ENCODE measurements around the gene DPM1.

The DPM1 gene
- total RNA-seq = 64.1 to 75.4 (median 66.5) reads per million in 3 donors

- DNase-seq = peak; percentile 76 to 88 (median 78)
- Histone ChIP-seq H3K4me1 (ENCODE audit: control insufficient read depth, insufficient read depth, low read length, poor library complexity, severe bottlenecking) (peaks cover 18% of the 10 kb centered on the region), H3K36me3 (ENCODE audit: control insufficient read depth, insufficient read depth, low read length) (peaks cover 16% of the 10 kb centered on the region), H3K9me3 (ENCODE audit: control insufficient read depth, low read length) (no peaks in the 10 kb centered on the region), H3K27ac (ENCODE audit: insufficient read depth, low read length, poor library complexity, severe bottlenecking) (peak within 1 kb of the TSS; percentile 97), H3K27me3 (replicated peaks; ENCODE audit: control insufficient read depth, insufficient read depth, low read length, poor library complexity, severe bottlenecking) (no peaks in the 10 kb centered on the region), H3K4me3 (ENCODE audit: insufficient read depth, low read depth, low read length, poor library complexity, severe bottlenecking) (peak within 1 kb of the TSS; percentile 83)
These were observed at the start of gene DPM1 for GRCh38 chr20:50957798-50958614. TSS of gene DPM1 (minus strand) at chr20:50958532. CDS start at chr20:50958523, 9 bp downstream.

DNA sequence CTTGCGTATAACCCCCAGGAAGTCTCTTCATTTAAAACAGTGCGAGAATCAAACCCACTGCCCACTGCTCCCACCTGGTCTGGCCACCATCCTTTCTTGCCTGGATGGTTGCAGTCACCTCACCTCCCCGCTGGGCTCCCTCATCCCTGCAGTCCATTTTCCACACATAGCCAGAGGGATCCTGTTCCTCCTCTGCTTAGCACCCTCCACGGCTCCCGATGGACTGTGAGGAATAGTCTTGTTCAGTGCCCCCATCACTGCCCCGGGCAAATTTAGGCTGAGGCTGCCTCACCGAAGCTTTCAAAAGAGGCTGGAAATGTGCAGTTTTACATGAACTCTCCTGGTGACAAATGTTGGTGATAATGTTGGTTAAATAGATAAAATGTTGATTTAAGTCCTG lies 46.9 kb upstream of the DPM1 start:
- no peak overlapping the region for H3K4me3 ChIP-seq (ENCODE audit: insufficient read depth, low read depth, low read length, poor library complexity, severe bottlenecking)
- H3K9me3 ChIP-seq (ENCODE audit: control insufficient read depth, low read length) = no peaks in the 10 kb centered on the region
- H3K27me3 ChIP-seq (replicated peaks; ENCODE audit: control insufficient read depth, insufficient read depth, low read length, poor library complexity, severe bottlenecking) = peaks cover 4% of the 10 kb centered on the region
- no peaks in the 10 kb centered on the region for H3K4me1 ChIP-seq (ENCODE audit: control insufficient read depth, insufficient read depth, low read length, poor library complexity, severe bottlenecking)
- DNase-seq = no peak
- no peak overlapping the region for H3K27ac ChIP-seq (ENCODE audit: insufficient read depth, low read length, poor library complexity, severe bottlenecking)
- no peaks in the 10 kb centered on the region for H3K36me3 ChIP-seq (ENCODE audit: control insufficient read depth, insufficient read depth, low read length)

GRCh38 chr20:51004781-51005180 lies 46.4 kb upstream of the DPM1 start:
- Histone ChIP-seq H3K27me3 (replicated peaks; ENCODE audit: control insufficient read depth, insufficient read depth, low read length, poor library complexity, severe bottlenecking) (peaks cover 4% of the 10 kb centered on the region), H3K9me3 (ENCODE audit: control insufficient read depth, low read length) (no peaks in the 10 kb centered on the region), H3K4me1 (ENCODE audit: control insufficient read depth, insufficient read depth, low read length, poor library complexity, severe bottlenecking) (no peaks in the 10 kb centered on the region), H3K4me3 (ENCODE audit: insufficient read depth, low read depth, low read length, poor library complexity, severe bottlenecking) (no peak overlapping the region), H3K27ac (ENCODE audit: insufficient read depth, low read length, poor library complexity, severe bottlenecking) (no peak overlapping the region), H3K36me3 (ENCODE audit: control insufficient read depth, insufficient read depth, low read length) (no peaks in the 10 kb centered on the region)
- DNase-seq = no peak

DNA sequence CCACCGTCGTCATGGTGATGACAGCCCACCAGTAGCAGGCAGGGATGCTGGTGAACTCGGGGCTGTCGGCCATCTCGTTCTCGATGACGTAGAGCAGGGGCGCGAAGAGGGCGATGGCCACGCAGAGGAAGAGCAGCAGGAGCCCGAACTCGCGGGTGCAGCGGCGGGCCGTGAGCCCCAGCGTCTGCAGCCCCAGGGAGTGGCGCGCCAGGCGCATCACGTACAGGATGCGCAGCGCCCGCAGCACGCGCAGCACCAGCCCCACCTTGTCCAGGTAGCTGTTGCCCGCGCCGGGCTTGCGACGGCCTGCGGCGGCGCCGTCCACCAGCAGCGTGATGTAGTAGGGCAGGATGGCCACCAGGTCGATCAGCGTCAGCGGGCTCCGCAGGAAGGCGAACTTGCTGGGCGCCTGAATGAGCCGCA lies 46.0 kb upstream of the DPM1 start:
- H3K4me3 ChIP-seq (ENCODE audit: insufficient read depth, low read depth, low read length, poor library complexity, severe bottlenecking) = no peak overlapping the region
- H3K27ac ChIP-seq (ENCODE audit: insufficient read depth, low read length, poor library complexity, severe bottlenecking) = no peak overlapping the region
- H3K9me3 ChIP-seq (ENCODE audit: control insufficient read depth, low read length) = no peaks in the 10 kb centered on the region
- no peaks in the 10 kb centered on the region for H3K36me3 ChIP-seq (ENCODE audit: control insufficient read depth, insufficient read depth, low read length)
- DNase-seq = no peak
- peaks cover 4% of the 10 kb centered on the region for H3K27me3 ChIP-seq (replicated peaks; ENCODE audit: control insufficient read depth, insufficient read depth, low read length, poor library complexity, severe bottlenecking)
- H3K4me1 ChIP-seq (ENCODE audit: control insufficient read depth, insufficient read depth, low read length, poor library complexity, severe bottlenecking) = no peaks in the 10 kb centered on the region

DNA sequence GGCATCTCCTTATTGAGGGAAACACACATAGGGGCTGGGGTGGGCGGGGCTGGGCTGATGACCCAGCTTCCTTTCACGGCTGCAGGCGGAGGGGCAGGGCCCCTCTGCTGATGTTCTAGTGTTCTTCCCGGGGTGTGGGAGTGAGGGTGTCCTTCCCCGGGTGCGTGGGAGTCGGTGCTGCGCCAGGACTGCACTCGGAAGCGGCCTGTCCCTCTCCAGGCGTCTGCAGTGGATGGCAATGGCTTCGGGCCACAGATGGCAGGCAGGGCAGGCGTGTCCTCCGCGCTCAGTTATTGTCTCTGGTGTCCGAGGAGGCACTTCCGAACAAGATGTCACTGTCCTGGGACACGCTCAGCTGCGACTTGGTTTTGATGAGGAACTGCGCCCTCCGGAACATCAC lies 45.4 kb upstream of the DPM1 start:
- no peak overlapping the region for H3K4me3 ChIP-seq (ENCODE audit: insufficient read depth, low read depth, low read length, poor library complexity, severe bottlenecking)
- DNase-seq = no peak
- H3K27me3 ChIP-seq (replicated peaks; ENCODE audit: control insufficient read depth, insufficient read depth, low read length, poor library complexity, severe bottlenecking) = peaks cover 4% of the 10 kb centered on the region
- H3K27ac ChIP-seq (ENCODE audit: insufficient read depth, low read length, poor library complexity, severe bottlenecking) = no peak overlapping the region
- no peaks in the 10 kb centered on the region for H3K9me3 ChIP-seq (ENCODE audit: control insufficient read depth, low read length)
- no peaks in the 10 kb centered on the region for H3K4me1 ChIP-seq (ENCODE audit: control insufficient read depth, insufficient read depth, low read length, poor library complexity, severe bottlenecking)
- no peaks in the 10 kb centered on the region for H3K36me3 ChIP-seq (ENCODE audit: control insufficient read depth, insufficient read depth, low read length)

DNA sequence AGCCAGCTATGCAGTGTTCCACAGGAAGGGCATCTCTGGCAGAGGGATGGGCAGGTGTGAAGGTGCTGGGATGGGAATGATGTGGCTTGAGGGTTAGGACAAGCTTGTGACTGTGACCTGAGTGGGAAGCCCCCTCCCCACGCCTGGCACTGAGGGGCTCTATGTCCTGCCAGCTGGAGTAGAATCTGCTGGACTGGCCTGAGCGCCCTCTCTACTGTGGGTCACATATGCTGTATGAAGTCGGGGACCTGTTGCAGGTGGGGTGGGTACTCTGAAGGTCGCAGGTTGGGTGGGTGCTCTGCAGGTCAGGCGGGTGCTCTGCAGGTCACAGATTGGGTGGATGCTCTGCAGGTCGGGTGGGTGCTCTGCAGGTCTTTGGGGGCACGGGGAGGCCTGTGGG lies 44.3 kb upstream of the DPM1 start:
- DNase-seq = no peak
- no peak overlapping the region for H3K4me3 ChIP-seq (ENCODE audit: insufficient read depth, low read depth, low read length, poor library complexity, severe bottlenecking)
- no peaks in the 10 kb centered on the region for H3K36me3 ChIP-seq (ENCODE audit: control insufficient read depth, insufficient read depth, low read length)
- H3K4me1 ChIP-seq (ENCODE audit: control insufficient read depth, insufficient read depth, low read length, poor library complexity, severe bottlenecking) = no peaks in the 10 kb centered on the region
- H3K27me3 ChIP-seq (replicated peaks; ENCODE audit: control insufficient read depth, insufficient read depth, low read length, poor library complexity, severe bottlenecking) = peaks cover 4% of the 10 kb centered on the region
- H3K27ac ChIP-seq (ENCODE audit: insufficient read depth, low read length, poor library complexity, severe bottlenecking) = no peak overlapping the region
- H3K9me3 ChIP-seq (ENCODE audit: control insufficient read depth, low read length) = no peaks in the 10 kb centered on the region

DNA sequence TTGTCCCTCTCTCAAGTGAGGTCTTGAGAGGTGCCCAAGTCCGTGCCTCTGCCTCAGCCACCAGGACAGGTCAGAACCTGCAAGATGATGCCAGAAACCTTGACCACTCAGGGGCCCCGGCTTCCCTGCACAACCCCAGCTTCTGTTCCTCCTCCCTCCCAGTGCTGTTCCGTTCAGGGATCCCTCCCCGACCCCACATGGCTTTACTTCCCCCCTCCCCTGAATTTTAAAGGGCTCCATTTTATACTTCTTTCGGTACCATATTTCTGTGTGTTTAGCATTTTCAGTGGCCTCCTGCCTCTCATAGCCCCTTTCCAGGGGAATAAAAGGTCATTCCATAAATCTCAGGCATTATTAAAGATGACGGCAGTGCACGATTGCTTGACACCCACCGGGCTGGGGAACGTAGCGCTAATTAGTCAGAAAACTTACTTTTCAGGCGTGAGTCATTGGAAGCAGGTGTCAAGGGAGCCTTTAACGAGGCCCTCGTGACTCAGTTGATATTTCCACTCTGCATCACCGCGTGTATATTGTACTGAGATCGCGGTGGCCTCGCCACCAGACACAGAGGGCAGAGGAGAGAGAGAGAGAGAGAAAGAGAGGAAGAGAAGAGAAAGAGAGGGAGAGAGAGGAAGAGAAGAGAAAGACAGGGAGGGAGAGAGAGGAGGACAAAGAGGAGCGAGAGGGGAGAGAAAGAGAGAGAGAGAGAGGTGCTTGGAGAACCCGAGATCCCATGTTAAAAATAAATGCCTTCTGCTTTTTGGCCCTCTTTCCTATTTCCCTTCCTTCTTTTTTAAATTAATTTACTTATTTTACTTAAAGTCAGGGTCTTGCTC lies 43.3 kb upstream of the DPM1 start:
- Histone ChIP-seq H3K27ac (ENCODE audit: insufficient read depth, low read length, poor library complexity, severe bottlenecking) (no peak overlapping the region), H3K27me3 (replicated peaks; ENCODE audit: control insufficient read depth, insufficient read depth, low read length, poor library complexity, severe bottlenecking) (peaks cover 4% of the 10 kb centered on the region)

GRCh38 chr20:50999355-50999754 lies 41.0 kb upstream of the DPM1 start:
- Histone ChIP-seq H3K27ac (ENCODE audit: insufficient read depth, low read length, poor library complexity, severe bottlenecking) (no peak overlapping the region), H3K36me3 (ENCODE audit: control insufficient read depth, insufficient read depth, low read length) (no peaks in the 10 kb centered on the region), H3K27me3 (replicated peaks; ENCODE audit: control insufficient read depth, insufficient read depth, low read length, poor library complexity, severe bottlenecking) (no peaks in the 10 kb centered on the region), H3K9me3 (ENCODE audit: control insufficient read depth, low read length) (no peaks in the 10 kb centered on the region), H3K4me3 (ENCODE audit: insufficient read depth, low read depth, low read length, poor library complexity, severe bottlenecking) (no peak overlapping the region), H3K4me1 (ENCODE audit: control insufficient read depth, insufficient read depth, low read length, poor library complexity, severe bottlenecking) (no peaks in the 10 kb centered on the region)
- DNase-seq = no peak

More for the DNA sequence above, 43.3 kb upstream of the DPM1 start:
- DNase-seq = no peak
- Histone ChIP-seq H3K4me3 (ENCODE audit: insufficient read depth, low read depth, low read length, poor library complexity, severe bottlenecking) (no peak overlapping the region), H3K36me3 (ENCODE audit: control insufficient read depth, insufficient read depth, low read length) (no peaks in the 10 kb centered on the region), H3K9me3 (ENCODE audit: control insufficient read depth, low read length) (no peaks in the 10 kb centered on the region), H3K4me1 (ENCODE audit: control insufficient read depth, insufficient read depth, low read length, poor library complexity, severe bottlenecking) (no peaks in the 10 kb centered on the region)

DNA sequence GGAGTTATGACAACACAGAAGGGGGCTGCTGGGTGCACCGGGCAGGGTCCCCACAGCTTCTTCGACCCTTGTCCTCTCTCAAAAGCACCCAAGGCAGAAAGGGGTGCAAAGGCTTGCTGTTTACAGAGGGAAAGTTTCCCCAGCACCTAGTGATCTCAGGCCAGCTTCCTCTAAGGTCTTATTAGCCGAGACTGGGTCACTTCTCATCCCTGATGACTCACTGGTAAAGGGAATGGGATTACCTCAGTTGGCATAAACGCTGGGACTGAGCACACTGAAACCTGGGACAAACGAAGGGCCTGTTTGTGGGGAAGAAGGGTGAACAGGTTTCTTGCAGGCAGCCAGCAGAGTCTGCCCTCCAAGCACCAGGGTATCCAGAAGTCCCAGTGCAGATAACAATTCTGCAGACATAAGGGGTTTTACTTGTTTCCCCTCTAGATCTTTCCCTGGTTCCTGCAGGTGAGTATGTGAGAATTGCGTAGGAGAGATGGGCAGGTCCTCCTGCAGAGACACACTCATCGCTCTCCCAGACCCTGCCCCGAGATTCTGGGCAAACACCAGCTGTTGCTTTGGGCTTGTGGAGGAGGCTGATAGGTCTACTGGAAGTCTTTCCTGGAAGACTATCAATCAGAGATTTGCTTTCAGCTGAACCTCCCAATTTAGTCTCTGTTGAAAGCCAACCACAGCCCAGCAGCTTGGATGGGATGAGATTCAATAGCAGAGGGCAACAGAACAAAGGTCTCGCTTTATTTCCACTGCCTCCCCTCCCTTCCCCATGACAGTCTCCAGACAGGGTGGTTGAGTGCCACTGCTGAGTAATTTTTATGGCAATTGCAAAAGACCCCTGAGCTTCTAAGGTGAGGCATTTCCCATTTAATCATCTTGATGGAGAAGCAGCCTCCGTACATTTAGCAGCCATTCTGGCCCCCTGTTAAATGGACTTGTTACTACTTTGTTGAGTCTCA lies 38.9 kb upstream of the DPM1 start:
- DNase-seq = no peak
- H3K4me1 ChIP-seq (ENCODE audit: control insufficient read depth, insufficient read depth, low read length, poor library complexity, severe bottlenecking) = no peaks in the 10 kb centered on the region

More for the DNA sequence above, 38.9 kb upstream of the DPM1 start:
- Histone ChIP-seq H3K36me3 (ENCODE audit: control insufficient read depth, insufficient read depth, low read length) (no peaks in the 10 kb centered on the region), H3K27ac (ENCODE audit: insufficient read depth, low read length, poor library complexity, severe bottlenecking) (no peak overlapping the region), H3K27me3 (replicated peaks; ENCODE audit: control insufficient read depth, insufficient read depth, low read length, poor library complexity, severe bottlenecking) (no peaks in the 10 kb centered on the region), H3K9me3 (ENCODE audit: control insufficient read depth, low read length) (no peaks in the 10 kb centered on the region), H3K4me3 (ENCODE audit: insufficient read depth, low read depth, low read length, poor library complexity, severe bottlenecking) (no peak overlapping the region)
